H9 (cell line): ENCODE data around the gene C3. TPM values are rescaled to one million over a fixed set of nuclear protein-coding genes. Genes with fewer than 3 reads are reported as not detected.

Experiments used
- DNase-seq: peaks from one replicate; pipeline ENCODE4 v3.0.0-alpha.2; 2017
- H2AFZ ChIP-seq: one replicate; pipeline ENCODE4 v1.6.1; 2013; ENCODE audit warnings: mild to moderate bottlenecking, low read length, control low read depth, moderate library complexity
- H2AK5ac ChIP-seq: 2 replicates; pipeline ENCODE4 v1.6.1; 2013; ENCODE audit warnings: low read length, control low read depth, mixed read lengths; ENCODE audit not compliant: insufficient read length
- H2BK120ac ChIP-seq: one replicate; pipeline ENCODE4 v1.6.1; 2013; ENCODE audit warnings: low read depth, mild to moderate bottlenecking, low read length, control low read depth, inconsistent platforms; ENCODE audit not compliant: poor library complexity, severe bottlenecking
- H2BK12ac ChIP-seq: 2 replicates; pipeline ENCODE4 v1.6.1; 2013; ENCODE audit warnings: low read length, control low read depth, mixed read lengths, low read depth; ENCODE audit not compliant: insufficient read length
- H2BK15ac ChIP-seq: 2 replicates; pipeline ENCODE4 v1.6.1; 2013; ENCODE audit warnings: low read depth, low read length, control low read depth
- H2BK20ac ChIP-seq: one replicate; pipeline ENCODE4 v1.6.1; 2013; ENCODE audit warnings: low read depth, mild to moderate bottlenecking, low read length, control low read depth, inconsistent platforms; ENCODE audit not compliant: poor library complexity, severe bottlenecking
- H2BK5ac ChIP-seq: 2 replicates; pipeline ENCODE4 v1.6.1; 2013; ENCODE audit warnings: low read length, control low read depth, mixed read lengths; ENCODE audit not compliant: insufficient read length
- H3K14ac ChIP-seq: 2 replicates; pipeline ENCODE4 v1.6.1; 2013; ENCODE audit warnings: low read length, control low read depth; ENCODE audit not compliant: insufficient read depth
- H3K18ac ChIP-seq: 2 replicates; pipeline ENCODE4 v1.6.1; 2013; ENCODE audit warnings: low read depth, mild to moderate bottlenecking, mixed read lengths, low read length, control low read depth; ENCODE audit not compliant: insufficient read length
- H3K23ac ChIP-seq: 2 replicates; pipeline ENCODE4 v1.6.1; 2013; ENCODE audit warnings: low read length, control low read depth, mixed read lengths, low read depth; ENCODE audit not compliant: insufficient read length
- H3K23me2 ChIP-seq: 2 replicates; pipeline ENCODE4 v1.6.1; 2013; ENCODE audit warnings: low read depth, mild to moderate bottlenecking, mixed read lengths, low read length, control low read depth; ENCODE audit not compliant: insufficient read length, poor library complexity, severe bottlenecking
- H3K27ac ChIP-seq: 2 replicates; pipeline ENCODE4 v1.5.1; 2013; ENCODE audit warnings: low read length, control low read depth, mixed read lengths, low read depth; ENCODE audit not compliant: insufficient read length
- H3K27me3 ChIP-seq: 2 replicates; pipeline ENCODE4 v1.6.1; 2013; ENCODE audit warnings: low read length, control low read depth, inconsistent platforms; ENCODE audit not compliant: insufficient read depth
- H3K4ac ChIP-seq: 2 replicates; pipeline ENCODE4 v1.6.1; 2013; ENCODE audit warnings: low read depth, mild to moderate bottlenecking, control low read depth, inconsistent platforms, low read length, moderate library complexity
- H3K4me1 ChIP-seq: 2 replicates; pipeline ENCODE4 v1.6.1; 2013; ENCODE audit warnings: low read length, control low read depth, inconsistent platforms; ENCODE audit not compliant: insufficient read depth
- H3K4me2 ChIP-seq: 2 replicates; pipeline ENCODE4 v1.6.1; 2013; ENCODE audit warnings: low read length, control low read depth, mixed read lengths; ENCODE audit not compliant: insufficient read length, insufficient read depth
- H3K56ac ChIP-seq: 2 replicates; pipeline ENCODE4 v1.6.1; 2013; ENCODE audit warnings: low read depth, mild to moderate bottlenecking, mixed read lengths, low read length, control low read depth; ENCODE audit not compliant: insufficient read length
- H3K79me1 ChIP-seq: 2 replicates; pipeline ENCODE4 v1.6.1; 2013; ENCODE audit warnings: low read depth, mild to moderate bottlenecking, moderate library complexity, low read length, control low read depth, inconsistent platforms; ENCODE audit not compliant: insufficient read depth, poor library complexity, severe bottlenecking
- H3K79me2 ChIP-seq: 2 replicates; pipeline ENCODE4 v1.6.1; 2013; ENCODE audit warnings: low read length, control low read depth, inconsistent platforms; ENCODE audit not compliant: insufficient read depth
- H3K9ac ChIP-seq: 2 replicates; pipeline ENCODE4 v1.6.1; 2013; ENCODE audit warnings: low read length, control low read depth, mixed read lengths; ENCODE audit not compliant: insufficient read length; ENCODE audit errors: extremely low read depth
- H3K9me3 ChIP-seq: one replicate; pipeline ENCODE4 v1.6.1; 2013; ENCODE audit warnings: low read depth, low read length, inconsistent platforms; ENCODE audit not compliant: control insufficient read depth
- H3T11ph ChIP-seq: one replicate; pipeline ENCODE4 v1.6.1; 2013; ENCODE audit warnings: mild to moderate bottlenecking, low read length, control low read depth, inconsistent platforms
- H4K20me1 ChIP-seq: one replicate; pipeline ENCODE4 v1.6.1; 2013; ENCODE audit not compliant: control insufficient read depth, insufficient read length, insufficient read depth
- H4K5ac ChIP-seq: 2 replicates; pipeline ENCODE4 v1.6.1; 2013; ENCODE audit warnings: low read depth, mild to moderate bottlenecking, mixed read lengths, low read length, control low read depth; ENCODE audit not compliant: insufficient read length
- H4K8ac ChIP-seq: replicated peaks from 2 replicates; pipeline ENCODE4 v1.6.1; 2013; ENCODE audit warnings: low read length, control low read depth, mixed read lengths, low read depth; ENCODE audit not compliant: insufficient read length
- H4K91ac ChIP-seq: 2 replicates; pipeline ENCODE4 v1.6.1; 2013; ENCODE audit warnings: low read depth, mild to moderate bottlenecking, moderate library complexity, mixed read lengths, low read length, control low read depth; ENCODE audit not compliant: insufficient read length
- H3K27ac Mint-ChIP-seq, 3 experiments: 2 replicates in 2 of 3; 3 replicates in 1 of 3; pipeline ENCODE4 v1.8.0; 2020 to 2021; ENCODE audit warnings: mixed read lengths in 3 of 3, mild to moderate bottlenecking in 1 of 3, moderate library complexity in 1 of 3
- H3K27me3 Mint-ChIP-seq: 2 replicates; pipeline ENCODE4 v1.8.0; 2021; ENCODE audit warnings: low read depth, mild to moderate bottlenecking, moderate library complexity, mixed read lengths
- H3K36me3 Mint-ChIP-seq, 3 experiments: 2 replicates in 2 of 3; 3 replicates in 1 of 3; pipeline ENCODE4 v1.8.0; 2020 to 2021; ENCODE audit warnings: low read depth in 3 of 3, mixed read lengths in 3 of 3; ENCODE audit not compliant: insufficient read depth in 1 of 3
- H3K4me1 Mint-ChIP-seq, 2 experiments: 2 replicates each; pipeline ENCODE4 v1.8.0; 2020; ENCODE audit warnings: mixed read lengths in 2 of 2
- H3K4me3 Mint-ChIP-seq, 2 experiments: 2 replicates in 1 of 2; 3 replicates in 1 of 2; pipeline ENCODE4 v1.8.0; 2020 to 2021; ENCODE audit warnings: mild to moderate bottlenecking in 2 of 2, mixed read lengths in 2 of 2, moderate library complexity in 1 of 2
- H3K9me3 Mint-ChIP-seq, 2 experiments: 2 replicates in 1 of 2; 3 replicates in 1 of 2; pipeline ENCODE4 v1.8.0; 2020; ENCODE audit warnings: mild to moderate bottlenecking in 2 of 2, mixed read lengths in 2 of 2, moderate library complexity in 1 of 2
- WGBS: extraction: QIAGEN DNeasy Blood & Tissue Kit; methylation state at CpG from one replicate; pipeline ENCODE4 v1.1.7; 2013; ENCODE audit warnings: missing lambda C conversion rate, low lambda C conversion rate, mixed read lengths; ENCODE audit not compliant: insufficient read length; ENCODE audit errors: extremely low coverage; 5-methylcytosine and 5-hydroxymethylcytosine counted together
- total RNA-seq: library from RNA; stranded (reverse); gene quantifications from 2 replicates; pipeline ENCODE4 v1.2.1, GENCODE V29; 2021
- TF ChIP-seq, protein P1 (sequence below): fragments of 200-600 bp; sonication (generic); conservative IDR thresholded peaks from 3 replicates; pipeline ENCODE4 v1.8.0; 2021; ENCODE audit warnings: antibody characterized with exemption, mild to moderate bottlenecking

C3 gene
- total RNA-seq, 1 experiment from 2014 or later, result 5.9 TPM

- H3K79me1 ChIP-seq, result no peaks in the 10 kb centered on the region
- no CpG with 5 or more reads among the region's 16 CpGs for WGBS
- H2BK120ac ChIP-seq, result no peak overlapping the region
- H4K91ac ChIP-seq, result no peak overlapping the region
- H2BK12ac ChIP-seq, result no peak overlapping the region
- H3T11ph ChIP-seq, result no peak overlapping the region
- H3K4me1 ChIP-seq, result no peaks in the 10 kb centered on the region; the same call in 1 of the 2 replicates
- no peak overlapping the region for H2AFZ ChIP-seq
- no peaks in the 10 kb centered on the region for H3K79me2 ChIP-seq
- H3K4me1 Mint-ChIP-seq, result peaks cover 5% of the 10 kb centered on the region in 2 experiments; a peak in 2 of 4 replicates
- H3K14ac ChIP-seq, result no peak overlapping the region
- H4K5ac ChIP-seq, result no peak overlapping the region
- no peak overlapping the region for H3K4me2 ChIP-seq
- no peaks in the 10 kb centered on the region for H3K9me3 ChIP-seq
- no peak overlapping the region for H2BK5ac ChIP-seq
- H3K36me3 Mint-ChIP-seq, result peaks cover 27 to 67% (median 63%) of the 10 kb centered on the region in 3 experiments
- H3K4ac ChIP-seq, result no peak overlapping the region
- no peak overlapping the region for H3K56ac ChIP-seq
- H3K4me3 Mint-ChIP-seq, result no peak overlapping the region; a peak in 2 of 5 replicates
- H3K9ac ChIP-seq, result no peak overlapping the region
- H3K27me3 ChIP-seq, result no peaks in the 10 kb centered on the region; the same call in 1 of the 2 replicates
- no peak for DNase-seq
- no peak overlapping the region for H2BK20ac ChIP-seq
- H3K9me3 Mint-ChIP-seq, result no peaks in the 10 kb centered on the region
- no peaks in the 10 kb centered on the region for H3K27me3 Mint-ChIP-seq
- no peak overlapping the region for H2BK15ac ChIP-seq
- no peaks in the 10 kb centered on the region for H4K20me1 ChIP-seq
- H3K27ac Mint-ChIP-seq, result no peak overlapping the region
- no peak overlapping the region for H2AK5ac ChIP-seq
- TF ChIP-seq, protein P1, sequence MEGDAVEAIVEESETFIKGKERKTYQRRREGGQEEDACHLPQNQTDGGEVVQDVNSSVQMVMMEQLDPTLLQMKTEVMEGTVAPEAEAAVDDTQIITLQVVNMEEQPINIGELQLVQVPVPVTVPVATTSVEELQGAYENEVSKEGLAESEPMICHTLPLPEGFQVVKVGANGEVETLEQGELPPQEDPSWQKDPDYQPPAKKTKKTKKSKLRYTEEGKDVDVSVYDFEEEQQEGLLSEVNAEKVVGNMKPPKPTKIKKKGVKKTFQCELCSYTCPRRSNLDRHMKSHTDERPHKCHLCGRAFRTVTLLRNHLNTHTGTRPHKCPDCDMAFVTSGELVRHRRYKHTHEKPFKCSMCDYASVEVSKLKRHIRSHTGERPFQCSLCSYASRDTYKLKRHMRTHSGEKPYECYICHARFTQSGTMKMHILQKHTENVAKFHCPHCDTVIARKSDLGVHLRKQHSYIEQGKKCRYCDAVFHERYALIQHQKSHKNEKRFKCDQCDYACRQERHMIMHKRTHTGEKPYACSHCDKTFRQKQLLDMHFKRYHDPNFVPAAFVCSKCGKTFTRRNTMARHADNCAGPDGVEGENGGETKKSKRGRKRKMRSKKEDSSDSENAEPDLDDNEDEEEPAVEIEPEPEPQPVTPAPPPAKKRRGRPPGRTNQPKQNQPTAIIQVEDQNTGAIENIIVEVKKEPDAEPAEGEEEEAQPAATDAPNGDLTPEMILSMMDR, result no peak
- no peak overlapping the region for H3K18ac ChIP-seq
- no peak overlapping the region for H4K8ac ChIP-seq
- H3K23me2 ChIP-seq, result peaks cover 4% of the 10 kb centered on the region
- no peak overlapping the region for H3K27ac ChIP-seq
- H3K23ac ChIP-seq, result no peak overlapping the region
Measured at GRCh38 chr19:6751189-6751588, 30.7 kb upstream of the C3 start.
